Femur (tissue), 1 donor: Measurements from ENCODE around the gene ARPIN.
"Not testable (repeated sequence)": the region's sequence is repeated elsewhere in the genome, so short reads cannot be mapped to it uniquely, and the experiment has no call there.

Experiments used
- DNase-seq: peaks from one replicate; pipeline ENCODE4 v3.0.0-alpha.2; 2017

Gene ARPIN

DNA sequence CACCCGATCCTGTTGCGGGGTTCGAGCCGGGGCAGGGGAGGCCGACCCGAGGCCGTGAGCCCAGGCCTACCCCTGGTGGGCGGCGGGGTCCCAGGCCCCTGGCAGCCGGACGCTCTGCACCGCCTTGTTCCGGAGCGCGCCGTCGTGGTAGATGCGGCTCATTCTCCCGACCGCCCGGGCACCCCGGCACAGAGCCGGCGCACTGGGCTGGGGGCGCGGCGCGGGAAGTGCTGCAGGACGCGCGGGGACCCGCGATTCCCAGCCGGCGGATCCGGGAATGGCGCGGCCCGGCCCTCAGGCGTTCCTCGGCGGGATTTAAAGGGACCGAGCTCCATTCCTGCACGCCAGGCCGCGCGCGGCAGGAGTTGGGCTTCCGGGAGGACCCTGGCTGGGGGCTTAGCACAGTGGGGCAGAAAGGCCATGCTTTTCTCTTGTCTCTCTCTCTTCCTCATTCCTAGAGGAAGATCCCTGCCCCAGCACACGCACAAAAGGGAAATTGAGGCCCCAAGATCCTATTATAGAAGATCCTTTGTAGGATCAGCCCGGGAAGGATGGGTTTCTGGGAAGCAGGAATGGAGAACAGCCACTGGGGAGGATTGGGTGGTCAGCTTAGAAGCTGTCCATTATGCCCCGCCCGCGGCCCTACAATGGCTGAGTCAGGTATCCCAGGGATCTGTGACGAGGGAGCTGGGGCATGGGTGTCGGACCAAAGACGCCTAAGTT, at the start of gene ARPIN:
TSS of gene ARPIN (minus strand) at position 279 of the 723 bp plus-strand sequence. CDS start at position 162, 117 bp downstream.
- peak; percentile 73 for DNase-seq

DNA sequence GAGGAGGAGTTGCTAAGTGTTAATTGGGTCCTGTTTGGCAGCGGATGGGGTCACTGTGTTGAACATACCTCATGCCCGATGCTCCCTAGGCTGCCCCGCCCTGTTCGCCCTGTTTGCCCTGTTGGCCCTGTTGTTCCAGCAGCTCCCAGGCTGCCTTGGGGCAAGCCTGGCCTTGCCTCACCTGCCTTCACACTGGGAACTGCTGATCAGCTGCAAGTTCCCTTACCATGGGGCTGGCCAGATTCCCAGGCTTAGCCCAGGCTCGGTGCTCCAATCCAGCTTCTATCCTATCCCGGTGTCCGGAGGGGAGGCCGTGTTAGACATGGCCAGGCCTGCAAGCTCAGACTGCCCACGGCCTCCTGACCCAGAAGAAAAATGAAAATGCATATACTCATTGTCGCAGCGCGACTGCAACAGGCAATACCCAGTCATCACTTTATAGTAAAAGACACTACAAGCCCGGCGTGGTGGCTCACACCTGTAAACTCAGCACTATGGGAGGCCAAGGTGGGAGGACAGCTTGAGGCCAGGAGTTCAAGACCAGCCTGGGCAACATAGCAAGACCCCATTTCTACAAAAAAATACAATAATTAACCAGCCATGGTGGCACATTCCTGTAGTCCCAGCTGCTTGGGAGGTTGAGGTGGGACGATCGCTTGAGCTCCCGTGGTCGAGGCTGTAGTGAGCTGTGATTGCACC, 45.5 kb upstream of the ARPIN start:
- no peak for DNase-seq

DNA sequence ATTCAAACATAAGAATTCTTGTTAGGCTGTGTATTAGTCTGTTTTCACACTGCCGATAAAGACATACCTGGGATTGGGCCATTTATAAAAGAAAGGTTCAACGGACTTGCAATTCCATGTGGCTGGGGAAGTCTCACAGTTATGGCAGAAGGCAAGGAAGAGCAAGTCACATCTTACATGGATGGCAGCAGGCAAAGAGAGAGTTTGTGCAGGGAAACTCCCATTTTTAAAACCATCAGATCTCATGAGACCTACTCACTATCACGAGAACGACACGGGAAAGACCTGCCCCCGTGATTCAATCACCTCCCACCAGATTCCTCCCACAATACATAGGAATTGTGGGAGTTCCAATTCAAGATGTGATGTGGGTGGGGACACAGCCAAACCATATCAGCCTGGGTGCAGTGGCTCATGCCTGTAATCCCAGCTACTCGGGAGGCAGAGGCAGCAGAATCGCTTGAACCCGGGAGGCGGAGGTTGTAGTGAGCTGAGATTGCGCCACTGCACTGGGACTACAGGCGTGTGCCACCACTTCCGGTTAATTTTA, 42.8 kb upstream of the ARPIN start:
- not testable (repeated sequence) for DNase-seq

DNA sequence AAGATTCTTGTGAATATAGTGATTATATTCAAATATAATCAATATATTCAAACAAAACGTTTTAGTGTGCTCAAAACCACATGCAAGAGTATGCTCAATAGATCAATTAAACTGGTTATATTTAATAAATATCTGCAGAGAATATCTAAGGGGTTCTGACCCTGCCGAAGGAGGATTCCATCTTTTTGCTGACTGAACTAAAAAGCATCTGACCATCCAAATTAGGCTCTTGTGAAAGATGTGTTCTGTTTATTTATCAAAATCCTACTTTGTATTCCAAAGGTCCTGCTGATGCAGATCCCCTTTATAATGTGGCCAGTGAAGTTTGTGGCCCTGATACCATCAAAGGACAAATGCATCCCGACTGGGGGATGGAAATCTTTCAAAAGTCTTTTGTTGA, 41.8 kb upstream of the ARPIN start:
- no peak for DNase-seq

DNA sequence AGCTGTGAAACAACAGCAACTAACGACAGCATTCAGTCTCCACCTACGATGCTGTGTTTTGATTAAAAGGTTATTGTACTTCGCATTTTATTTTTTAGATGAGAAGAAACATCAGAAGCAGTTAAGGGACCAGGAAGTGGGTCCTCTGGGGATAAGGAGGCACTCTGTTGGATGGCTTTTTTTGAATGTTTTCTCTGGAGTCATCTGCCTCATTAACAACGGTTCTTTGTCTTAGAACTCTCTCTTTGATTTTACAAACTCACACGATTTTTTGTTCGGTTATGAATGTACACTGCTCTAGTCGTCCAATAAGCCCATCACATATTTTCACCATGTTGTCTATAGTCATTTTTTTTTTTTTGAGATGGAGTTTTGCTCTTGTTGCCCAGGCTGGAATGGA, 36.0 kb upstream of the ARPIN start:
- DNase-seq: no peak

DNA sequence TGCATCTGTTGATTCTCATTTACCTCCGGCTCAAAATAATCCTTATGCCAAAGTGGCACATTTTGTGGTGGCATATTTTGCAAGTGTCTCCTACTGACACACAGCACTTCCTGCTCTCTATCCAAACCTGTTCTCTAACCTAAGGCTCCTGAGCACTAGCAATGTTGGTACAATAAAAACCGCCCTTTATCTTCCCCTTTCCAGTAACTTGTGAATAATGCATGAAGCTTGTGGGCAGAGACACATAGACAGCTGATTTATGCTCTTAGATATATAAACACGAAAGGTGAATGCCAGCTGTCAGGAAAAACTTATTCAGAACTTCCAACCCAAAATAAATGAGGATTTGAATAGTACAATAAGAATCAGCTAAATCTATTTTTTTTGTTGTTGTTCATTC, 34.6 kb upstream of the ARPIN start:
- no peak for DNase-seq

DNA sequence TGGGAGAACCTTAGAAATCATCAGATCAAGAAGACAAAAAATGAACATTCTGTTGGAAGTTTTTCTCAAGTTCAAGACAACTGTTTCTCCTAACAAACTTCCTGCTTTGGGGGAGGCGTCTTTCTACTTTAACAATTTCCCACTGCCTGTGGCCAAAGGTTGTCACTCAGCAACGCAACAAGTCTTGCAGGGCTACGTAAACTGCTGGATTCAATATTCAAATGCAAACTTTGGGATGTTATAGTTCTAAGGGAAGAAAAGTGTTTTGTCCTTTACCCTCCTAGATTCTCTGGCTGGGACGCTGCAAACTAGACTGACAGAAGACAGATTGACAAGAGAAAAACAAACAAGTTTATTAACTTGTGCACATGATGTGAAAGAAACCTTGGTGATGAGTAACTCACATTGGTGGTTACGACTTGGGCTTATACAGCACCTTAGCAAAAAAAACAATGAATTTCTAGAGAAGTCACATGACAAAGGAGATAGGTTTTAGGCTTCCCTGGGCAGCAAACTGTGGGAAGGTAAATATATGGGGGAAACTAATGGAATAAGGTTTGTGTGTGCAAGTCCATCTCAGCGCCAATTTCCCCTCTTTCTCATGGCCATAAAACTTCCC, 34.0 kb upstream of the ARPIN start:
- DNase-seq: no peak

DNA sequence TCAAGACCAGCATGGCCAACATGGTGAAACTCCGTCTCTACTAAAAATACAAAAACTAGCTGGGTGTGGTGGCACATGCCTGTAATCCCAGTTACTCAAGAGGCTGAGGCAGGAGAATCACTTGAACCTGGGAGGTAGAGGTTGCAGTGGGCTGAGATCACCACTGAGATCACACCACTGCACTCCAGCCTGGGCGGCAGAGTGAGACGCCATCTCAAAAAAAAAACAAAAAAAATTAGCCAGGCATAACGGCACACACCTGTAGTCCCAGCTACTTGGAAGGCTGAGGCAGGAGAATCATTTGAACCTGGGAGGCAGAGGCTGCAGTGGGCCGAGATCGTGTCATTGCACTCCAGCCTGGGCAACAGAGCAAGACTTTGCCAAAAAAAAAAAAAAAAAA, 31.0 kb upstream of the ARPIN start:
- DNase-seq: not testable (repeated sequence)

DNA sequence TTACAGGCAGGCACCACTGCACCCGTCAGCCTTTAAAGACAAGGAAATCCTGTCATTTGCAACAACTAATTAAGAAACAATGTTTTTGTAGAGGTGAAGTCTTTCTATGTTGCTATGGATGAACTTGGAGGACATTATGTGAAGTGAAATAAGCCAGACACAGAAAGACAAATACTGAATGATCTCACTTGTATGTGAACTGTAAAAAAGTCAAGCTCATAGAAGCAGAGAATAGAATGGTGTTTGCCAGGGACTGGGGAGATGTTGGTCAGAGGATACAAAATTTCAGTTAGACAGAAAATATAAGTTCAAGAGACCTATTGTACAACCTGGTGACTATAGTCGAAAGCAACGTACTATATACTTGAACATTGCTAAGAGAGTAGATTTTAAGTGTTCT, 27.2 kb upstream of the ARPIN start:
- no peak for DNase-seq

DNA sequence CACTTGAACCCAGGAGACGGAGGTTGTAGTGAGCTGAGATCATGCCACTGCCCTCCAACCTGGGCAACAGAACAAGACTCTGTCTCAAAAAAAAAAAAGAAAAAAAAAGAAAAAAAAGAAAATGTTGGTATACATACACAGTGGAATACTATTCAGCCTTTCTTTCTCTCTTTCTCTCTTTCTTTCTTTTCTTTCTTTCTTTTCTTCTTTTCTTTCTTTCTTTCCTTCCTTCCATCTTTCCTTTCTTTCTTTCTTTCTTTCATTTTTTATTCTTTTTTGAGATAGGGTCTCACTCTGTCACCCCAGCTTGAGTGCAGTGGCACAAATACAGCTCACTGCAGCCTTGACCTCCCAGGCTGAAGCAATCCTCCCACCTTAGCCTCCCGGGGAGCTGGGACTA, 26.6 kb upstream of the ARPIN start:
- not testable (repeated sequence) for DNase-seq

DNA sequence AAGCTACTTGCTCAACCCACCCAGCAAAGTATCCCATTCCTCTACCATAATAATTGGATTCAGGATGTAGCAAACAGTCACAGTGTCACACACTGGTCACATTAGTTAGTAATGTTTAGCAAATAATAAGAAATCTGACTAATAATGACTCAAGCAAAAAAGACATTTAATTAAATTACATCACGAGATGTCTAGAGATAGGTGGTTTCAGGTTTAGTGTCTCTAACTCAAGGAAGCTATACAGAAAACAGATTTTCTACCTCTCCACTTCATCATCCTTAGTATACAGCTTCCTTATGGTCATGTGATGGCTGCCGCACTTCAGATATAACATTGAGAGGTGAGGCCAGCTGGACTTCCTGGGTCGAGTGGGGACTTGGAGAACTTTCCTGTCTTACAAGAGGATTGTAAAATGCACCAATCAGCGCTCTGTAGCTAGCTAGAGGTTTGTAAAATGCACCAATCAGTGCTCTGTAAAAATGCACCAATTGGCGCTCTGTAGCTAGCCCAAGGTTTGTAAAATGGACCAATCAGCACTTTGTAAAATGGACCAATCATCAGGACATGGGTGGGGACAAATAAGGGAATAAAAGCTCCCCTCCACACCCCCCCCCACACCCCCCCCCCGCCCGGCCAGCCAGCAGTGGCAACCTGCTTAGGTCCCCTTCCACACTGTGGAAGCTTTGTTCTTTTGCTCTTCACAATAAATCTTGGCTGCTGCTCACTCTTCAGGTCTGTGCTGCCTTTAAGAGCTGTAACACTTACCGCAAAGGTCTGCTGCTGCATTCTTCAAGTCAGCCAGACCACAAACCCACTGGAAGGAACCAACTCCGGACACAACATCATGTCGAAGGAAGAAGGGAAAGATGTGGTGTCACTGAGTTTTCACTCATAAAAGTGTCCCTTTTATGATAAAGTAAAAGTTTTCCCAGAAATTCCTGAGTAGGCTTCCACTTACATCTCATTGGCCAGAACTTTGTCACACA, 24.9 kb upstream of the ARPIN start:
- DNase-seq: no peak

DNA sequence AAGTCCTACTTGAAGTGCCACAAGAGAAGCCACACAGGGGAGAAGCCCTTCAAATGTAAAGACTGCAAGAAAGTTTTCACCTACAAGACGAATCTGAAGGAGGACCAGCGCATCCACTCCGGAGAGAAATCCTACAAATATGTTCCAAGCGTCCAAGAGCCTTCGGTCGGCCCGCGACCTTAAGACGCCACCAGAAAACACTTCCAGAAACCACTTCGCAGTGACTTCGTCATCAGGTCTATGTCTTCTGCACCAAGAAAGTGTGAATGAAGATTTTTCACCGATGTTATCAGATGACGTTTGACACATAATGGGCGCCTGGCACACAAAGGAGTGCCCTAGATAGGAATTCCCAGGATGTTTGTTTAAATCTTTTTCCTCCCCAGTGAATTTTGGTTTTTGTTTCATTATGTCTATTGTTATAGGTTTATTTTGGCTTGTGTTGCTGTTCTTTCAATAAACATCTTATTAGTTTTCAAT, 24.1 kb upstream of the ARPIN start:
- no peak for DNase-seq

DNA sequence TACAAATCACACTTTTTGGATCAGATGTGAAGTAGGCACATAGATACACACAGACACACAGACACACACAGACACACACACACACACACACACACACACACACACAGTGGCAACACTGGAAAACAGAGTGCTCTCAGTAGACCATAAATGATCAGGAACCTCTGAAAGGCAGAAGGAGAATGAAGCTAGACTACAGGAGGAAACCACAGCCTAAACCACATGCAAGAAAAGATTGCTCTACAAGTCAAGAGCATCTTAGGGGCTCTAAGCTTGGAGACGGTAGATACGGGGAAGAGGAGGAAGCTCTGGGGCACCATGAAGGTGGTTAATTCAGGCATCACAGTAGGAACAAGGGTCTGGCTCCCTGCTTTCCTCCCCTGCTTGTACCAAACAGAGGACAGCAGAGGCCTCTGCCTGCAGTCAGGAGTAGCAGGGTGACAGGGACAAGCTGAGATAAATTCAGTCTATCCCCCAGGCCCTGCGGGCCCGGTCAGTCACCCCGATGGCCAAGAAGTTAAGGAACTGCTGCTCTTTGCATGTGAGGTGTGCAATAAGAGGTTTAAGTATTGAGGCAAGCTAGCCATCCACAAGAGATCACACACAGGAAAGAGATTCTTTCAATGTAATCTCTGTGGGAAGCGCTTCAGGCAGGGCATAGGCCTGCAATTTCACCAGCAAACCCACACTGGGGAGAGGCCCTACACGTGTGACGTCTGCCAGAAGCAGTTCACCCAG, 23.5 kb upstream of the ARPIN start:
- DNase-seq: no peak

DNA sequence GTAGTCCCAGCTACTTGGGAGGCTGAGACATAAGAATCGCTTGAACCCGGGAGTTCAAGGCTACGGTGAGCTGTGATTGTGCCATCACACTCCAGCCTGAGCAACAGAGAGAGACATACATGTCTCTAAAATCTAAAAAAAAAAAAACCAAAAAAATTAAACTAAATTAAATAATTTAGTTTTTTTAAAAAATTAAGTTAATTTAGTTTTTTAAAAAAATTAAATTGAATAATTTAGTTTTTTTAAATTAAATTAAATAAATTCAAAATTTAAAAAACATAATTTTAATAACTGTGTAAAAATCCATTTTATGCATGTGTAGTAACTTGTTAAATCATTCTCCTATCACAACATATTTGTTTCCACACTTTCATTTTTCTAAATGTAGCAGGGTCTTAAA, 20.1 kb upstream of the ARPIN start:
- no peak for DNase-seq

DNA sequence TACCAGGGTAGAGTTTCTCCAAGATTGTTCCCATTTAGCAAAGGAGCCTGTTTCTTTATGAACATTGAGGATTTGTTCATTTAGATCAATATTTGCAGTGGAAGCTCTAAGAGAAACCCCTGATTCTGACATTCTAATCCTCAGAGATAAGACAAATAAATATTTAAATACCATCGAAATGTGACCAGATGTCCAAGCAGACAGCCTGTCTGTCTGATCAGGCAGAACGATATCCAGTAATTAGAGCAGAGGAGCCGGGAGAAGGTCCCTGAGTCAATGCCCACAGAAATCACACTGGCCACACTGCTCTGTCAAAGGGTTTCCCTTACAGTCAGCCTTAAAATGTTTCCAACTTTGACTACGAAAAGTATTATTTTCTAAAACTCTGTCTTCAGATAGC, 15.7 kb upstream of the ARPIN start:
- DNase-seq: no peak

DNA sequence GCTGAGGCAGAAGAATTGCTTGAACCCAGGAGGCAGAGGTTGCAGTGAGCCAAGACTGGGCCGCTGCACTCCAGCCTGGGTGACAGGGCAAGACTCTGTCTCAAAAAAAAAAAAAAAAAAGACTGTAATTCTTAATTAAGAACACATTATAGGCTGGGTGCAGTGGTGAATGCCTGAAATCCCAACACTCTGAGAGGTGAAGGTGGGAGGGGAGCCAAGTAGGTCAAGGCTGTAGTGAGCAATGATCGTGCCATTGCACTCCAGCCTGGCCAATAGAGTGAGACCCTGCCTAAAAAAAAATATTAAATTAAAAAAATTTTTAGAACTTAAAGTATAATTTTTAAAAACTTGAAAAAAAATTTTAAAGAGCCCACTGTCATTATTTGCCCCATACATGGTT, 13.4 kb upstream of the ARPIN start:
- DNase-seq: no peak

DNA sequence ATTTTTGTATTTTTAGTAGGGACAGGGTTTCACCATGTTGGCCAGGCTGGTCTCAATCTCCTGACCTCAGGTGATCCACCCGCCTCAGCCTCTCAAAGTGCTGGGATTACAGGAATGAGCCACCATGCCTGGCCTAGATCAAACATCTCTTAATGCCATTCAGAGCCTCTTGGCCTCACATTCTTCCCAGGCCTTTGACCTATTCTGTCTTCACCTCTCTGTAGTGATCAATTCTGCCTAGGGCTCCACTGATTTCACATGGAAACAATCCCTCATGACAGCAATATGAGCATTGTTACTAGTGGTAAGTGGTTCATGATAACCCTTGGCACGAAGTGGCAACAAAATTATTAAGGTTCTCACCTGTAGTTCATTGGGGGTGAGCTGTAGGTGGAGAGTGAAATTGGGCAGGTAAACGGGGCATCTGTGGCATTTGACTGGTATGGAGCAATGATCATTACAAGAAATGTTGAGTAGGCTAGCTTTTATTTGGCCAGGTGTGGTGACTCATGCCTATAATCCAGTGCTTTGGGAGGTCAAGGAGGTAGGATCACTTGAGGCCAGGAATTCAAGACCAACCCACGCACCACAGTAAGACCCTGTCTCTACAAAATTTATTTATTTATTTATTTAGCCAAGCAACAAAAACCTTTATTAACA, 4.8 kb upstream of the ARPIN start:
- DNase-seq: no peak

DNA sequence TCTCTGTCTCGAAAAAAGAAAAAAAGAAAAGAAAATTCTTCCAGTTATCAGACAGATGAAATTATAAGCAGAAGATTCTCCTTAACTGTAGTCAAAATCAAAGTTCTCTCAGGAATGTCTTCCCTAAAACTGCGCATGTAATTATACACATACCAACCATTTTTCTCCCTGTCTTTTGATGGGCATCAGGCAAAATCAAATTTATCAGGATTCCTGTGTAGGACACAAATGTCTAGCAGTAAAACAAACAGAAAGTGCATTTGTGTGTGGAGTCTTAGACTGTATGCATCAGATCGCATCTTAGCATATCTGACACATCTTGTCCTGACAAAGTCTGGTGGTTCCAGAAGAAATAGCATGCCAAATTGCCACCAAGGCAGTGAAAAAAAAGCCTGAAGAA, 3.9 kb upstream of the ARPIN start:
- no peak for DNase-seq

DNA sequence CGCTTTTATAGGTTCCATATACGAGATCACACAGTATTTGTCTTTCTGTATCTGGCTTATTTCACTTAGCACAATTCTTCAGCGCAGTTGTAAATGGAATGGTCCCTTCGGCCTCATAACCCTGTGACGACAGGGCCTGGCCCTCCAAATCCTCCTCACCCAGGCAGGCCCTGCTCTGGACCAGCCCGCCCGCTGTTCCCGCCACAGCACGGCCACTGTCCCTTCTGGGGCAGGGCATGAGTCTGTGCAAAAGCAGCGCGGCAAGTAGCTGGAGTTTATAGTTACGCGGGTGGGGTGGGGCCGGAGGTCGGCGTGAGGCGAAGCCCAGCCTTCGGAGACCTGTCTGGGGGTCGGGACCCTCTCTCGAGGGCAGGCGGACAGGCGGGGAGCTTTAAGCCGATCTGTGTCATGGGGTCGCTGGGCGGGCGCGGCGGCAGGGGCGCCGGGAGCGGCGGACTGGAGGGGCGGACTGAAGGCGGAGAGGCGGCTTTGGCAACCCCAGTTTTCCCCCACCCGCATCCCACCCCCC, 543 bp downstream of the ARPIN start:
- DNase-seq: peak; percentile 61

DNA sequence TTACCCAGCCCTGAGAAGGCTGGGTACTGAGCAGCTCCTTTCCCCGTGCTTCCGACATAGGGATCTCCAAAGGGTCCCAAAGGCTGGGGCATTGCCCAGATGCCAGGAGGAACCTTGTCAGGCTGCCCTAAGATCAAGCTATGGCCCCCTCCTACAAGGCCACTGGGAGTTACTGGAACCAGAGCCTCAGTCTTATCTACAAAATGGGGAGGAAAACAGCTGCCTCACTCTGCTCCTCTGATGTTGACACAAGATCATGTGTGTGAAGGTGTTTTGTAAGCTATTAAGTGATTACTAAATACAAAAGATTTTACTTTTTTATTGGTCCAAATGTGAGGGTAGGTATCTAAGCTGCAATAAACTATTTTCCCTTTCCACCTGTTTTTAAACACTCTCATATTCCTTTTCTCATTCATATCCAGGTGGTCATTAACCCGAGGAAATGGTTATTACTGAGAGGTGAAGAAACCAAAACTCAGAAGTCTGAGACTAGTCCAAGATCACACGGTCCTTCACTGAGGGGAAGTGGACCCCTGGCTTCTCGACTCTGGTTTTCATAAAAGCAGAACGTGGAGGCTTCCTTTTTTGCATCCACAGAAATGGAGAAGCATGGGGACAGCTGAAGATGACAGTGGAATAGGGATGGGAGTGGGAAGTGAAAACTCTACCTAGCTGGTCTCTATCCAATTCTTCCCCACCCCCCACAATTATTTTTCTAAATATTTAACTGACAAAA, 1.7 kb downstream of the ARPIN start:
- DNase-seq: no peak
